NK-92 (cell line): ENCODE data around the gene ZP3.
"Not testable (repeated sequence)": the region's sequence is repeated elsewhere in the genome, so short reads cannot be mapped to it uniquely, and the experiment has no call there.

Source experiments
- DNase-seq: peaks from one replicate; lab custom pipeline; 2025; ENCODE audit not compliant: unreplicated experiment; lab: John Stamatoyannopoulos, UW

The ZP3 gene

DNA sequence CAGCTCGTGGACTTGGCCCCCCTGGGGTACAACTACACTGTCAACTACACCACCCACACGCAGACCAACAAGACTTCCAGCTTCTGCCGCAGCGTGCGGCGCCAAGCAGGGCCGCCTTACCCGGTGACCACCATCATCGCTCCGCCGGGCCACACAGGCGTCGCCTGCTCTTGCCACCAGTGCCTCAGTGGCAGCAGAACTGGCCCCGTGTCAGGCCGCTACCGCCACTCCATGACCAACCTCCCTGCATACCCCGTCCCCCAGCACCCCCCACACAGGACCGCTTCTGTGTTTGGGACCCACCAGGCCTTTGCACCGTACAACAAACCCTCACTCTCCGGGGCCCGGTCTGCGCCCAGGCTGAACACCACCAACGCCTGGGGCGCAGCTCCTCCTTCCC lies 57.9 kb downstream of the ZP3 start:
- not testable (repeated sequence) for DNase-seq

DNA sequence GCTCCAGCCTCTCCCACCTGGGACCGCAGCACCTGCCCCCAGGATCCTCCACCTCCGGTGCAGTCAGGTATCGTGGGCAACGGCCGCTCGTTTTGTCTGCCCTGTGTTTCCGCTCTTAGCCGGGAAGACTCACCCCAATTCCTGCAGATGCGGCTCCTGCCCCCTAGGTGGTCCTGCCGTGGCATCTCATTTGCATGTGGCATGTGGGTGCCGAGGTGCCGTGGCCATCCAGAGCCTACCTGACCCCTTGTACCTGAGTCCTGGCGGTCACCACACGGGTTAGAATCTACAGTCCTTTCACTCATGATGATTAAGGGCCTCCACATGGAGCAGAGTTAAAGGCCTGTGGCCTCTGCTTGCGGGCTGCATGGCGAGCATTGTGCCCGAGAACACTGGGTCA lies 58.3 kb downstream of the ZP3 start:
- DNase-seq = not testable (repeated sequence)

DNA sequence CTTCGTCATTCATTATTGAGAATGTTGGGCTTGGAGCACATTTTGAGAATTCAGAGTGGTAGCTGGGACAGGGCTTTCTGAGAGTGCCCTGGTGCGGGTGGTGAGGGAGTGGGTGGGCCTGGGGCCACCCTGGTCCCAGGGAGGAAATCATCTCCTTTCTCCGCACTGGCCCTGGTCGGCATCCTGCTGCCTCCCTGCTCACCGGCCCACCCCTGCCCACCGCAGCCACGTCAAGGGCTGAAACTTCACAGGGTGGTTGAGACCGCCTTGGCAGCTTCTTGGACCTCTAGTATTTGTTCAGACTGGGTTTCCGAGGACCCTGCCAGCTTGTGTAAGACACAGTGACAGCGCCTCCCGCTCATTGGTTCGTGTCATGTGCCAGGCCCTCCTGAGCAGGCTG lies 59.7 kb downstream of the ZP3 start:
- DNase-seq = not testable (repeated sequence)

DNA sequence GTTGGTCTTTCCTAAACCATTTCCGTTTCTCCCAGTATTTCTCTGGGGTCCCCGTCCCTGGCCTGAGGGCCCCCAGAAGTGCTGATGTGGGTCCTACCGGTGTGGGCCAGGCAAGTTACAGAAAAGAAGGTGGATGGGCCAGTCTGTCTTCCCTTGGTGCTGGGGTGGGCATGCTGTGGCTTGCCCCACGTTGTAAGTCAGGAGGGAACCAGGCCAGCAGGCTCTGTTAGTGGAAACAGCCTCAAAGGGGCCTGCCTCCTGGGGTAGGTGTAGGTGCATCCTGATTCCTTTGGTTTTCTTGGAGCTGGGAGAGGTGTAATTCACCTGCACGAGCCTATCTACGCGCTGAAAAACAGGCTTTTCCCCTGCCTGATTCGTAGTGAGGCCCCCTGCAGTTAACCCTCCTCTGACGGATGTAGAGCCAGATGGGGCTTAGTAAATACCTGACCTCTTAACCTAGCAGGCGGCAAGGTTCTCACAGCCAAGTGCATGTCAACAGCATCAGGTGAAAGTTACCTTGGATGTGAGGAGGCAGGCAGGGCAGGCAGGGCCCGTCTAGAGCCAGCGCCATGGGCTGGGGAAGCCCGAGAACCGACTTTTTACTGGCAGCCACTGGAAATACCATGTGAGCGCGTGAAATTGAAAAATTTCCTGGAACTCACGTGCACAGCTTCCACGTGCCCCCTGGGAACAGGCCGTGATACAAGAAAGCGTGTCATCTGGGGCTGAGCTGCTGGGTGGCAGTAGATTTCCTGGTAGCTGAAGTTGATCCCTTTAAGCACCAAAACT lies 61.3 kb downstream of the ZP3 start:
- DNase-seq = not testable (repeated sequence)

DNA sequence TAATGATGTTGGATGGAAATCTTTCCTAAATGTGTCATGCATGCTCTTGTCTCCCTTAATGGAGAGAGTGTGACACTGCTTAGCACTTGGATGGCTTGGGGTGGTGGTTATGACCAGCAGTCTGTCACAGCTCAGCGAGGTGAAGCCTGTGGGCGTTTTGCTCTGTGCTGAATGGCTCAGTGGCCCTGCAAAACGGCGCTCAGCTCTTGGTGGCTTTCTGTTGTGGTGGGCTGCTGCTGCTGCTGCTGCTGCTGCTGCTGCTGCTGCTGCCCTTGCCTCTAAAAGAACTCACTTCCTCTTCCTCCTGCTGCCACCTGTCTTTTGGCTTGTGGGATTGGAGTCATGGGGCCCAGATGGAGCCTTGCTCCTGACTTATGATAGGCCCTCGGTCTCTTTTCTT lies 61.9 kb downstream of the ZP3 start:
- DNase-seq = not testable (repeated sequence)

DNA sequence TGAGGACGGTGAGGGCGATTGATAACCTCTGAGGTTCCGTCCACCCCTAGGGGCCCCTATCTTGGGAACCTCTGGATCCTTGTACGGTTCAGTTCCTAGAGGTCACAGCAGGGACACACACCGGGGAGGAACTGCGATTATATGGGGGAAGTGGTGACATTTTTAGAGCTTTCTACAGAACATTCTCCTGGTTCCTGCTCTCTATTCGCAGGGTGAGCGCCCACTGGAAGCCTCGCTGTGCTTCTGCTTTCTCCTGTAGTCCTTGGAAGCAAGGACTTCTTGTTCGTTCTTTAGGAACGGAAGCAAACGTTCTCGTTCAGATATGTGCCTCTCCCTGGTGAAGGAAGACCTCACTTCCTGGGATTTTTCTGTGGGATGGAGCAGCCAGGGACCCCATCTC lies 63.2 kb downstream of the ZP3 start:
- DNase-seq = not testable (repeated sequence)
